ENCODE results near the gene HPS1.

The HPS1 gene

DNA sequence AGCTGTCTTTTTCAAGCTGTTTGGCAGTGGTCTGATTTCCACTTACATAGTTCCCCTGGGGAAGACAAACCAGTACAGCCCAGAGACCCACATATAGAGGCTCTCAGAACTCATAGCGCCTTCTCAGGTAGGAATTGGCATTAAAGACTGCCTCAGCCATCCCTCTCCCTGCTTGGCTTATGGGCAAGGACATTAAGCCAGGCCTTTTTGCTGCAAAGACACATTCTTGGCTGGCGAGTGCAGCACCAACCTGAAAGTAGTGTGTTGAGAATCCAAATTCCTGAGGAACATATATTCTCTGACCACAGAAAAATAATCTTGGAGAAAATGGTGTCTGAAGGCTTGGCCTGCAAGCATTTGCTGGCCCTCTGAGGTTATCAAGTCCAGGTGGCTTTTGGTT lies 39.2 kb upstream of the HPS1 start:
- Histone ChIP-seq H3K27me3 (ENCODE audit: control insufficient read depth, low read length) (no peaks in the 10 kb centered on the region), H4K20me1 (ENCODE audit: control insufficient read depth, insufficient read depth, low read depth, low read length) (no peaks in the 10 kb centered on the region), H3K4me1 (ENCODE audit: control insufficient read depth, low read length) (peaks cover 8% of the 10 kb centered on the region), H3K4me2 (ENCODE audit: low read length) (no peak overlapping the region), H3K4me3 (ENCODE audit: low read length) (no peak overlapping the region), H3K36me3 (ENCODE audit: control insufficient read depth, low read length) (no peaks in the 10 kb centered on the region), H3K9me2 (replicated peaks; ENCODE audit: control insufficient read depth, low read length) (no peaks in the 10 kb centered on the region), H3K79me2 (ENCODE audit: control insufficient read depth, low read length) (no peaks in the 10 kb centered on the region), H3F3A (ENCODE audit: control insufficient read depth, insufficient read depth) (no peaks in the 10 kb centered on the region), H3K27ac (ENCODE audit: low read depth, low read length) (no peak overlapping the region), H3K9me3 (ENCODE audit: control insufficient read depth, insufficient read depth, low read length) (peaks cover 4% of the 10 kb centered on the region)
- TF ChIP-seq, protein P1, sequence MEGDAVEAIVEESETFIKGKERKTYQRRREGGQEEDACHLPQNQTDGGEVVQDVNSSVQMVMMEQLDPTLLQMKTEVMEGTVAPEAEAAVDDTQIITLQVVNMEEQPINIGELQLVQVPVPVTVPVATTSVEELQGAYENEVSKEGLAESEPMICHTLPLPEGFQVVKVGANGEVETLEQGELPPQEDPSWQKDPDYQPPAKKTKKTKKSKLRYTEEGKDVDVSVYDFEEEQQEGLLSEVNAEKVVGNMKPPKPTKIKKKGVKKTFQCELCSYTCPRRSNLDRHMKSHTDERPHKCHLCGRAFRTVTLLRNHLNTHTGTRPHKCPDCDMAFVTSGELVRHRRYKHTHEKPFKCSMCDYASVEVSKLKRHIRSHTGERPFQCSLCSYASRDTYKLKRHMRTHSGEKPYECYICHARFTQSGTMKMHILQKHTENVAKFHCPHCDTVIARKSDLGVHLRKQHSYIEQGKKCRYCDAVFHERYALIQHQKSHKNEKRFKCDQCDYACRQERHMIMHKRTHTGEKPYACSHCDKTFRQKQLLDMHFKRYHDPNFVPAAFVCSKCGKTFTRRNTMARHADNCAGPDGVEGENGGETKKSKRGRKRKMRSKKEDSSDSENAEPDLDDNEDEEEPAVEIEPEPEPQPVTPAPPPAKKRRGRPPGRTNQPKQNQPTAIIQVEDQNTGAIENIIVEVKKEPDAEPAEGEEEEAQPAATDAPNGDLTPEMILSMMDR (IDR thresholded peaks at IDR 0.05; ENCODE audit: low read depth, low read length, poor library complexity, severe bottlenecking): no peak
- TF ChIP-seq EZH2phosphoT487 (IDR thresholded peaks at IDR 0.05; ENCODE audit: borderline replicate concordance, low read length): no peak

DNA sequence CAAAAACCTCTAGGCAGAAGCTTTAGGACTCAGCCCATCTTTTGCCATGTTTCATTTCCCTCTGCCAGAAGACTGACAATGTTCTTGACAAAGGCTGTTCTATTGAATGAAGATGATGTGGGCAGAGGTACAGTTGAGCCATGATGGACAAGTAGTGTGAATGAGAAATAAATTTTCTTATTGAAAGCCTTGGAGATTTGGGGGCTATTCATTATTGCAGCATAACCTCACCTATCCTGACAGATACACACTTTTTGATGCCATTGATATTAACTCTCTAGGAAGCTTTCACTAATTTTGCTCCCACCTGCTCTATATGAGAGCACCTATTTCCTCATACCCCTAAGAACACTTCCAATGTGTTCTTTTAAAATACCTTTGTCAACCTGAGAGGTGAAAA lies 36.9 kb upstream of the HPS1 start:
- Histone ChIP-seq H3F3A (ENCODE audit: control insufficient read depth, insufficient read depth) (no peaks in the 10 kb centered on the region), H3K79me2 (ENCODE audit: control insufficient read depth, low read length) (no peaks in the 10 kb centered on the region), H3K4me1 (ENCODE audit: control insufficient read depth, low read length) (peaks cover 12% of the 10 kb centered on the region), H3K36me3 (ENCODE audit: control insufficient read depth, low read length) (no peaks in the 10 kb centered on the region), H4K20me1 (ENCODE audit: control insufficient read depth, insufficient read depth, low read depth, low read length) (no peaks in the 10 kb centered on the region), H3K4me3 (ENCODE audit: low read length) (no peak overlapping the region), H3K4me2 (ENCODE audit: low read length) (no peak overlapping the region), H3K27ac (ENCODE audit: low read depth, low read length) (no peak overlapping the region), H3K9me2 (replicated peaks; ENCODE audit: control insufficient read depth, low read length) (no peaks in the 10 kb centered on the region), H3K27me3 (ENCODE audit: control insufficient read depth, low read length) (no peaks in the 10 kb centered on the region), H3K9me3 (ENCODE audit: control insufficient read depth, insufficient read depth, low read length) (peaks cover 4% of the 10 kb centered on the region)
- no peak for TF ChIP-seq EZH2phosphoT487 (IDR thresholded peaks at IDR 0.05; ENCODE audit: borderline replicate concordance, low read length)
- TF ChIP-seq, protein P1 (IDR thresholded peaks at IDR 0.05; ENCODE audit: low read depth, low read length, poor library complexity, severe bottlenecking): no peak

DNA sequence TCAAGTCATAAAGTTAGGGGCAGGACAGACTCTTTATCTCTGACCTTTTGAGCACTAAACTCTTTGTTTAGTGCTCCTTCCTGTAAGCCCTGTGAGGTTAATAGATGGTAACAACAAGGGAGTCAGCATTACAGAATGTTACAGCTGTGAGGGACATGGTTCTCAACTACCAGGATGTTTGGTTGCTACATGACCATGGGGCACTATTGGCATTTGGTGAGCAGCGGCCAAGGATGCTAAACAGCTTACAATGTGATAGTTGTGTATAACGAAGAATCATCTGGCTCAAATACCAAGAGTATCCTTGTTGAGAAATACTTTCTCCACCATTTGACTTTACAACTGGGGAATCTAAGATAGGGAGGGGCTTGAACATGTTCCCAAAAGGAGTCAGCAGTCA lies 35.4 kb upstream of the HPS1 start:
- peaks cover 14% of the 10 kb centered on the region for H3K4me1 ChIP-seq (ENCODE audit: control insufficient read depth, low read length)

DNA sequence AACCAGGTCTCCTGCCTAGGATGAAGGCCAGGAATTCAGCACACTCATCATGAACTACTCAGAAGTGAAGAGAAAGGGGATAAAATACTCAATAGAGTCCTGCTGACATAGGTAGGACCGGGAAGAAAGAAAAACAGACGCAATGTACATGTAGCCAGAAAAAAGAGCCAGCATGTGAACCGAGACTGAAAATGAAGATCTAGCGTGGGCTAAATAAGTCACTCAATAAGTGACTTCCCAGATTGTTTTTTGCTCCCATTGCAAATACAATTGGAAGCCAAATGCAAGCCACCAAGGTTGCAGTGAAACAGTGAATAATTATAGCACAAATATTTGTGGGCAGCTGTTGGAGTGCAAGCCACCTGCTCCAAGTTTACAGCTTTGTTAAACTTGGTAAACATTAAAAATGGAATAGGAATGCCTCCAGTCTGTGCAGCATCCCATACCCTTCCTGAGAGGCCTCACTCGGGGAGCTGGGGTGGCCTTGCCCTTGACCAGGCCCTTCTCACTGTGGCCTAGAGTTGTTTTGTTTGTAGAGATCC lies 34.7 kb upstream of the HPS1 start:
- no peaks in the 10 kb centered on the region for H3K27me3 ChIP-seq (ENCODE audit: control insufficient read depth, low read length)
- H3K9me3 ChIP-seq (ENCODE audit: control insufficient read depth, insufficient read depth, low read length): peaks cover 4% of the 10 kb centered on the region
- H3K79me2 ChIP-seq (ENCODE audit: control insufficient read depth, low read length): no peaks in the 10 kb centered on the region
- no peaks in the 10 kb centered on the region for H3K9me2 ChIP-seq (replicated peaks; ENCODE audit: control insufficient read depth, low read length)
- peaks cover 14% of the 10 kb centered on the region for H3K4me1 ChIP-seq (ENCODE audit: control insufficient read depth, low read length)
- H4K20me1 ChIP-seq (ENCODE audit: control insufficient read depth, insufficient read depth, low read depth, low read length): no peaks in the 10 kb centered on the region
- no peaks in the 10 kb centered on the region for H3F3A ChIP-seq (ENCODE audit: control insufficient read depth, insufficient read depth)
- H3K4me3 ChIP-seq (ENCODE audit: low read length): no peak overlapping the region
- H3K4me2 ChIP-seq (ENCODE audit: low read length): no peak overlapping the region
- H3K27ac ChIP-seq (ENCODE audit: low read depth, low read length): no peak overlapping the region
- no peak for TF ChIP-seq EZH2phosphoT487 (IDR thresholded peaks at IDR 0.05; ENCODE audit: borderline replicate concordance, low read length)
- TF ChIP-seq, protein P1 (IDR thresholded peaks at IDR 0.05; ENCODE audit: low read depth, low read length, poor library complexity, severe bottlenecking): no peak
- no peaks in the 10 kb centered on the region for H3K36me3 ChIP-seq (ENCODE audit: control insufficient read depth, low read length)

More for the DNA sequence above, 35.4 kb upstream of the HPS1 start:
- peaks cover 4% of the 10 kb centered on the region for H3K9me3 ChIP-seq (ENCODE audit: control insufficient read depth, insufficient read depth, low read length)
- TF ChIP-seq EZH2phosphoT487 (IDR thresholded peaks at IDR 0.05; ENCODE audit: borderline replicate concordance, low read length): no peak
- H3K4me3 ChIP-seq (ENCODE audit: low read length): no peak overlapping the region
- H3K4me2 ChIP-seq (ENCODE audit: low read length): no peak overlapping the region
- no peaks in the 10 kb centered on the region for H3K36me3 ChIP-seq (ENCODE audit: control insufficient read depth, low read length)
- no peaks in the 10 kb centered on the region for H3K27me3 ChIP-seq (ENCODE audit: control insufficient read depth, low read length)
- H3K27ac ChIP-seq (ENCODE audit: low read depth, low read length): no peak overlapping the region
- H3F3A ChIP-seq (ENCODE audit: control insufficient read depth, insufficient read depth): no peaks in the 10 kb centered on the region
- H4K20me1 ChIP-seq (ENCODE audit: control insufficient read depth, insufficient read depth, low read depth, low read length): no peaks in the 10 kb centered on the region
- no peaks in the 10 kb centered on the region for H3K9me2 ChIP-seq (replicated peaks; ENCODE audit: control insufficient read depth, low read length)
- no peaks in the 10 kb centered on the region for H3K79me2 ChIP-seq (ENCODE audit: control insufficient read depth, low read length)

All from DOHH2 (cell line).